Activated CD4-positive, alpha-beta T cell treated with anti-CD3 and anti-CD28 coated beads for 24 hours (primary cell): ENCODE data around the gene EDN1.

Source experiments
- DNase-seq, 2 donors: peaks; one replicate each; pipeline ENCODE4 v3.0.0-alpha.2; 2020; ENCODE audit warnings: low read depth in 2 of 2

The EDN1 gene

GRCh38 chr6:12289933-12290820 is at the start of gene EDN1:
Gene EDN1, plus strand, starts transcription at chr6:12290361. Its CDS starts 269 bp downstream, at chr6:12290630.
- peak; percentile 38 to 52 for DNase-seq

GRCh38 chr6:12241493-12242175 is 48.5 kb upstream of the EDN1 start:
- no peak for DNase-seq

- DNase-seq = no peak
These were observed 47.0 kb upstream of the EDN1 start for GRCh38 chr6:12243169-12243568.

- DNase-seq = no peak
These were observed 44.8 kb upstream of the EDN1 start for GRCh38 chr6:12245360-12245759.

GRCh38 chr6:12245763-12246718 is 44.1 kb upstream of the EDN1 start:
- no peak for DNase-seq

- DNase-seq = no peak
These were observed 43.3 kb upstream of the EDN1 start for GRCh38 chr6:12246900-12247299.

- DNase-seq = no peak
These were observed 40.4 kb upstream of the EDN1 start for GRCh38 chr6:12249541-12250382.

GRCh38 chr6:12250383-12250770 is 39.8 kb upstream of the EDN1 start:
- no peak for DNase-seq

GRCh38 chr6:12254210-12254609 is 36.0 kb upstream of the EDN1 start:
- no peak for DNase-seq

GRCh38 chr6:12258191-12258590 is 32.0 kb upstream of the EDN1 start:
- no peak for DNase-seq

GRCh38 chr6:12258591-12259075 is 31.5 kb upstream of the EDN1 start:
- no peak for DNase-seq

GRCh38 chr6:12260458-12261093 is 29.6 kb upstream of the EDN1 start:
- no peak for DNase-seq

GRCh38 chr6:12261502-12261901 is 28.7 kb upstream of the EDN1 start:
- no peak for DNase-seq

- no peak for DNase-seq
These were observed 27.7 kb upstream of the EDN1 start for GRCh38 chr6:12262236-12263061.

- DNase-seq = no peak
These were observed 26.8 kb upstream of the EDN1 start for GRCh38 chr6:12263403-12263802.

- no peak for DNase-seq
These were observed 25.5 kb upstream of the EDN1 start for GRCh38 chr6:12264671-12265070.

- no peak for DNase-seq
These were observed 24.9 kb upstream of the EDN1 start for GRCh38 chr6:12265296-12265695.

- no peak for DNase-seq
These were observed 24.4 kb upstream of the EDN1 start for GRCh38 chr6:12265791-12266190.

GRCh38 chr6:12266571-12266970 is 23.6 kb upstream of the EDN1 start:
- DNase-seq = no peak
